K562 (cell line): ENCODE data around the gene BCAS3. TPM values are rescaled to one million over a fixed set of nuclear protein-coding genes. Genes with fewer than 3 reads are reported as not detected.

Experiments used
- ATAC-seq: fragments of 200-7000 bp; cut with Tn5 transposase; 3 replicates; pipeline ENCODE4 v1.9.1; 2020; ENCODE audit warnings: moderate library complexity
- BruUV-seq: library from RNA; stranded (reverse); fragments of 400-500 nt; replicated peaks from 2 replicates; lab custom pipeline; 2021; lab: Mats Ljungman, UMichigan
- CTCF ChIA-PET: fragments of 300-600 bp; formaldehyde crosslinking; extraction: SDS; loops from one replicate; lab custom pipeline; 2021; ENCODE audit warnings: low intra/inter-chr PET ratio; lab: Yijun Ruan, JAX
- POLR2A ChIA-PET: fragments of 300-600, 350-650 bp; sonication (Branson Sonifier 250); formaldehyde crosslinking; extraction: SDS; loops from one replicate; lab custom pipeline; 2021; ENCODE audit warnings: antibody characterized with exemption, inconsistent platforms; lab: Yijun Ruan, JAX
- DNase-seq, 4 experiments: peaks; one replicate each; pipeline versions ENCODE4 v3.0.0 to v3.0.0-alpha.2; 2011 to 2018; ENCODE audit warnings: low spot score in 3 of 4, mixed read lengths in 3 of 4; ENCODE audit errors: extremely low read depth in 1 of 4
- FAIRE-seq: peaks from 2 replicates; lab custom pipeline; 2011; peaks lifted over from hg19 to GRCh38; lab: Jason Lieb, UNC
- H2AFZ ChIP-seq: 2 replicates; pipeline ENCODE4 v1.6.0; 2011; ENCODE audit warnings: low read depth, low read length, control low read depth, inconsistent platforms
- H3K27ac ChIP-seq: fragments of 200-600 bp; 3 replicates; pipeline ENCODE4 v1.8.0; 2011; ENCODE audit warnings: low read depth, mild to moderate bottlenecking, control low read depth, inconsistent platforms, low read length, moderate library complexity, mixed read lengths; ENCODE audit errors: extremely low read depth
- H3K27me3 ChIP-seq, 2 experiments: fragments of 300-600 bp in 1 of 2; 2 replicates in 1 of 2; 3 replicates in 1 of 2; pipeline versions ENCODE4 v1.6.0 to v1.8.0; 2011; ENCODE audit warnings: inconsistent platforms in 2 of 2, low read length in 2 of 2, mild to moderate bottlenecking in 1 of 2, mixed read lengths in 1 of 2, moderate library complexity in 1 of 2; ENCODE audit not compliant: control insufficient read depth in 2 of 2, insufficient read depth in 2 of 2
- H3K36me3 ChIP-seq: fragments of 300-600 bp; 3 replicates; pipeline ENCODE4 v1.8.0; 2011; ENCODE audit warnings: mild to moderate bottlenecking, low read length, inconsistent platforms; ENCODE audit not compliant: control insufficient read depth, insufficient read depth
- H3K4me1 ChIP-seq, 2 experiments: fragments of 200-600 bp in 1 of 2; replicated peaks in 1 of 2; 2 replicates in 1 of 2; 3 replicates in 1 of 2; pipeline versions ENCODE4 v1.5.1 to v1.8.0; 2011; ENCODE audit warnings: inconsistent platforms in 2 of 2, low read length in 2 of 2, mild to moderate bottlenecking in 1 of 2, mixed read lengths in 1 of 2, moderate library complexity in 1 of 2; ENCODE audit not compliant: control insufficient read depth in 2 of 2, insufficient read depth in 2 of 2
- H3K4me2 ChIP-seq: 2 replicates; pipeline ENCODE4 v1.6.1; 2011; ENCODE audit warnings: low read length, control low read depth, inconsistent platforms, mixed read lengths; ENCODE audit not compliant: insufficient read depth
- H3K4me3 ChIP-seq: fragments of 200-600 bp; sonication (generic), shearing (Covaris generic); 2 replicates; pipeline ENCODE4 v1.5.1; 2016; ENCODE audit warnings: control low read depth, inconsistent platforms
- H3K79me2 ChIP-seq: fragments of 200-600 bp; 3 replicates; pipeline ENCODE4 v1.8.0; 2011; ENCODE audit warnings: low read length, inconsistent platforms; ENCODE audit not compliant: control insufficient read depth, insufficient read depth
- H3K9ac ChIP-seq, 2 experiments: 2 replicates each; pipeline versions ENCODE4 v1.6.0 to v1.6.1; 2011; ENCODE audit warnings: low read depth in 2 of 2, low read length in 2 of 2, control low read depth in 1 of 2, inconsistent platforms in 1 of 2, mild to moderate bottlenecking in 1 of 2, mixed read lengths in 1 of 2; ENCODE audit not compliant: insufficient read depth in 1 of 2
- H3K9me1 ChIP-seq: one replicate; pipeline ENCODE4 v1.6.0; 2011; ENCODE audit warnings: inconsistent platforms, mild to moderate bottlenecking, low read length, moderate library complexity; ENCODE audit not compliant: control insufficient read depth, insufficient read depth
- H3K9me3 ChIP-seq: replicated peaks from 2 replicates; pipeline ENCODE4 v1.5.1; 2011; ENCODE audit warnings: low read depth, low read length, inconsistent platforms; ENCODE audit not compliant: control insufficient read depth, insufficient read depth
- H4K20me1 ChIP-seq: replicated peaks from 2 replicates; pipeline ENCODE4 v1.6.1; 2011; ENCODE audit warnings: low read length, inconsistent platforms, mixed read lengths; ENCODE audit not compliant: control insufficient read depth, insufficient read depth
- ELF1 ChIP-seq: fragments of 200-800 bp; sonication (Bioruptor generic); IDR thresholded peaks from 2 replicates; pipeline ENCODE4 v1.6.1; 2016; ENCODE audit warnings: missing genetic modification characterization, missing compliant biosample characterization
- LARP7 ChIP-seq: fragments of 450-650 bp; IDR thresholded peaks from 2 replicates; pipeline ENCODE4 v1.6.1; 2016
- MXI1 ChIP-seq: IDR thresholded peaks from 2 replicates; pipeline ENCODE4 v1.6.1; 2011; ENCODE audit warnings: low read depth, mild to moderate bottlenecking, improper control_type of control experiment, low read length
- RNF219 ChIP-seq: fragments of 250-450 bp; sonication (Bioruptor Pico); IDR thresholded peaks from 2 replicates; pipeline ENCODE4 v1.5.0; 2022; ENCODE audit warnings: mild to moderate bottlenecking
- TFAM ChIP-seq: fragments of 250-450 bp; sonication (Bioruptor Pico); conservative IDR thresholded peaks from 2 replicates; pipeline ENCODE4 v1.5.0; 2021; ENCODE audit warnings: mild to moderate bottlenecking, moderate library complexity
- ZNF707 ChIP-seq: fragments of 250-450 bp; sonication (Bioruptor Pico); conservative IDR thresholded peaks from 2 replicates; pipeline ENCODE4 v1.8.0; 2022; ENCODE audit warnings: inconsistent platforms, mild to moderate bottlenecking, moderate library complexity
- ZNF785 ChIP-seq: fragments of 250-450 bp; sonication (Bioruptor Pico); IDR thresholded peaks from 2 replicates; pipeline ENCODE4 v1.4.0; 2020; ENCODE audit warnings: mild to moderate bottlenecking
- WGBS: fragments of 100-300 bp; shearing (Covaris generic); methylation state at CpG from one replicate; pipeline ENCODE4 v1.1.6; 2016; ENCODE audit warnings: low coverage, mixed read lengths; ENCODE audit not compliant: insufficient coverage; ENCODE audit errors: missing lambda C conversion rate; 5-methylcytosine and 5-hydroxymethylcytosine counted together
- in situ Hi-C: fragments of 300-500 bp; cut with MboI; formaldehyde crosslinking; loops from 4 replicates; pipeline ENCODE4 v1.15.0; 2018; ENCODE audit warnings: inconsistent platforms, mixed read lengths
- intact Hi-C: fragments of 100-400 bp; cut with micrococcal nuclease; formaldehyde crosslinking; loops from 2 replicates; pipeline ENCODE4 v1.14.2; 2022
- polyA plus RNA-seq, 8 experiments: library from polyadenylated mRNA; depleted of rRNA in 4 of 8; stranded (reverse) in 5 of 8; unstranded in 3 of 8; fragments of >200 nt; fragmentation: Nextera tagmentation in 2 of 8; fragmentation: Illumina TruSeq in 1 of 8; extraction: Ambion mirVana in 2 of 8; extraction: Trizol in 1 of 8; gene quantifications; 2 replicates each; pipeline versions ENCODE4 v1.2.1 to v1.2.3, GENCODE V29; 2011 to 2014; ENCODE audit warnings: inconsistent platforms in 1 of 8, missing spikeins in 1 of 8
- total RNA-seq, 7 experiments: library from RNA; depleted of rRNA in 6 of 7; stranded (reverse); fragments of >200 nt in 6 of 7; fragmentation: Illumina TruSeq in 2 of 7; extraction: Trizol in 2 of 7; gene quantifications; 2 replicates each; pipeline versions ENCODE4 v1.2.1 to v1.2.3, GENCODE V29; 2011 to 2021; ENCODE audit warnings: low replicate concordance in 1 of 7

The BCAS3 gene
- total and polyA plus RNA-seq, 9 of the 15 experiments (the other 6 are each of a cell fraction or from before 2014, with no cell fraction given): 1.9 to 5.5 (median 3.5) TPM

GRCh38 chr17:61345825-61346666, 668.4 kb downstream of the BCAS3 start:
- FAIRE-seq: no peak
- no peak overlapping the region for H2AFZ ChIP-seq
- intact Hi-C loops: no loop called here
- H3K9me3 ChIP-seq: no peaks in the 10 kb centered on the region
- no peaks in the 10 kb centered on the region; the same call in 1 of the 2 replicates for H4K20me1 ChIP-seq
- no peak overlapping the region for H3K9ac ChIP-seq
- in situ Hi-C loops: no loop called here
- CTCF ChIA-PET: no interaction called here
- TF ChIP-seq RNF219 (CRISPR knock-in tag): no peak
- TF ChIP-seq TFAM (CRISPR knock-in tag): no peak
- TF ChIP-seq ELF1 (tag): no peak
- TF ChIP-seq ZNF707 (CRISPR knock-in tag): no peak
- no peak for TF ChIP-seq ZNF785 (CRISPR knock-in tag)
- no peak for TF ChIP-seq MXI1
- TF ChIP-seq LARP7: no peak
- TF ChIP-seq, all 486 proteins: peak for 0
- POLR2A ChIA-PET: interaction anchor here (0.5 kb wide), 1 partner anchor 634 kb away, joined by 3 read pairs; no protein-coding TSS in a partner anchor
- under 1% methylated on average over 7 of the region's 7 CpGs for WGBS
- Histone ChIP-seq H3K79me2 (no peaks in the 10 kb centered on the region), H3K4me2 (no peak overlapping the region), H3K36me3 (no peaks in the 10 kb centered on the region), H3K27me3 (peaks cover 18 to 40% of the 10 kb centered on the region in 2 experiments; a peak in 3 of 5 replicates), H3K9me1 (no peaks in the 10 kb centered on the region), H3K4me1 (no peaks in the 10 kb centered on the region), H3K4me3 (no peak overlapping the region), H3K27ac (no peak overlapping the region)
- no peak for ATAC-seq
- no peak for DNase-seq
- BruUV-seq: no TSS peak
